DND-41 (cell line): Measurements from ENCODE around the gene TMEM39A.

Source experiments
- ATAC-seq: fragments of 200-7000 bp; cut with Tn5 transposase; 3 replicates; pipeline ENCODE4 v1.9.1; 2021; ENCODE audit warnings: low read depth; ENCODE audit not compliant: insufficient read depth
- DNase-seq: peaks from one replicate; pipeline ENCODE4 v3.0.0-alpha.2; 2020
- H2AFZ ChIP-seq: 2 replicates; pipeline ENCODE4 v1.6.0; 2012; ENCODE audit warnings: low read depth, low read length
- H3K27ac ChIP-seq: 2 replicates; pipeline ENCODE4 v1.5.1; 2012; ENCODE audit warnings: low read length, inconsistent platforms
- H3K27me3 ChIP-seq: fragments of 200-600 bp; sonication (generic); 2 replicates; pipeline ENCODE4 v1.6.0; 2012; ENCODE audit warnings: low read length, mild to moderate bottlenecking, inconsistent platforms; ENCODE audit not compliant: insufficient read depth, poor library complexity
- H3K36me3 ChIP-seq: 2 replicates; pipeline ENCODE4 v1.5.1; 2012; ENCODE audit warnings: low read length, inconsistent platforms; ENCODE audit not compliant: insufficient read depth
- H3K4me1 ChIP-seq: 2 replicates; pipeline ENCODE4 v1.5.1; 2012; ENCODE audit warnings: mild to moderate bottlenecking, low read length; ENCODE audit not compliant: insufficient read depth
- H3K4me2 ChIP-seq: 2 replicates; pipeline ENCODE4 v1.6.0; 2012; ENCODE audit warnings: mild to moderate bottlenecking, moderate library complexity, low read length, inconsistent platforms; ENCODE audit not compliant: insufficient read depth
- H3K4me3 ChIP-seq, 2 experiments: fragments of 200-600 bp in 1 of 2; shearing (Covaris generic) in 1 of 2; 2 replicates each; pipeline ENCODE4 v1.5.1; 2012 to 2016; ENCODE audit warnings: inconsistent platforms in 2 of 2, low read length in 2 of 2, mild to moderate bottlenecking in 2 of 2, low read depth in 1 of 2, moderate library complexity in 1 of 2
- H3K79me2 ChIP-seq: 2 replicates; pipeline ENCODE4 v1.6.0; 2012; ENCODE audit warnings: low read length, inconsistent platforms; ENCODE audit not compliant: insufficient read depth
- H3K9ac ChIP-seq: 2 replicates; pipeline ENCODE4 v1.6.0; 2012; ENCODE audit warnings: low read depth, mild to moderate bottlenecking, inconsistent platforms, low read length, moderate library complexity
- H3K9me3 ChIP-seq: 2 replicates; pipeline ENCODE4 v1.5.1; 2012; ENCODE audit warnings: low read length, moderate library complexity, mild to moderate bottlenecking, inconsistent platforms; ENCODE audit not compliant: insufficient read depth, severe bottlenecking
- H4K20me1 ChIP-seq: 2 replicates; pipeline ENCODE4 v1.6.0; 2012; ENCODE audit warnings: low read length; ENCODE audit not compliant: insufficient read depth
- EZH2 ChIP-seq: IDR thresholded peaks from 3 replicates; pipeline ENCODE4 v1.6.1; 2012; ENCODE audit warnings: borderline replicate concordance, low read depth, mild to moderate bottlenecking, moderate library complexity, low read length, inconsistent platforms; ENCODE audit not compliant: severe bottlenecking
- TF ChIP-seq, protein P1 (sequence below): IDR thresholded peaks from 2 replicates; pipeline ENCODE4 v1.5.1; 2012; ENCODE audit warnings: borderline replicate concordance, low read length, moderate library complexity, mild to moderate bottlenecking; ENCODE audit not compliant: poor library complexity, severe bottlenecking; ENCODE audit errors: extremely low read depth

Gene TMEM39A

DNA sequence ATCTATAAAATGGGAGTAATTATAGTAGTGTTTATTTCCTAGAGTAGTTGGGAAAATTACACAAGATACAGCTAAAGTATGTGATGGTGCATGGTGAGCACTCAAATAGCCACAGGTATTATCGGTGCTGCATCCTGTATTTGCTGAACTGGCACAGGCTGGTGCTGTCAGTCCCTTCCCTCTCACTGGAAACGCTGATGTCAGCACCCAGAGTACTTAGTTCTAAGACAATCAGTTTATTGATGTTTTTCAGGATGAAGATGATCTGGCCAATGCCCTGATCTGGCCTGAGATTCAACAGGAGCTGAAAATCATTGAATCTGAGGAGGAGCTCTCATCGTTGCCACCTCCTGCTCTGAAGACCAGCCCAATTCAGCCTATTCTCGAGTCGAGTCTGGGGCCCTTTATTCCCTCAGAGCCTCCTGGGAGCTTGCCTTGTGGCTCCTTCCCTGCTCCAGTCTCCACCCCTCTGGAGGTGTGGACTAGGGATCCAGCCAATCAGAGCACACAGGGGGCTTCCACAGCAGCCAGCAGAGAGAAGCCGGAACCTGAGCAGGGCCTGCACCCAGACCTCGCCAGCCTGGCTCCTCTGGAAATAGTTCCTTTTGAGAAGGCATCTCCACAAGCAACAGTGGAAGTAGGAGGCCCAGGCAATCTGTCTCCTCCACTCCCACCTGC is 49.7 kb downstream of the TMEM39A start:
- Histone ChIP-seq H3K36me3 (no peaks in the 10 kb centered on the region), H4K20me1 (no peaks in the 10 kb centered on the region), H3K79me2 (no peaks in the 10 kb centered on the region), H2AFZ (no peak overlapping the region), H3K4me1 (no peaks in the 10 kb centered on the region), H3K27ac (no peak overlapping the region), H3K27me3 (no peaks in the 10 kb centered on the region), H3K9me3 (no peaks in the 10 kb centered on the region), H3K9ac (no peak overlapping the region), H3K4me3 (no peak overlapping the region), H3K4me2 (no peak overlapping the region)
- DNase-seq: no peak
- TF ChIP-seq, protein P1, sequence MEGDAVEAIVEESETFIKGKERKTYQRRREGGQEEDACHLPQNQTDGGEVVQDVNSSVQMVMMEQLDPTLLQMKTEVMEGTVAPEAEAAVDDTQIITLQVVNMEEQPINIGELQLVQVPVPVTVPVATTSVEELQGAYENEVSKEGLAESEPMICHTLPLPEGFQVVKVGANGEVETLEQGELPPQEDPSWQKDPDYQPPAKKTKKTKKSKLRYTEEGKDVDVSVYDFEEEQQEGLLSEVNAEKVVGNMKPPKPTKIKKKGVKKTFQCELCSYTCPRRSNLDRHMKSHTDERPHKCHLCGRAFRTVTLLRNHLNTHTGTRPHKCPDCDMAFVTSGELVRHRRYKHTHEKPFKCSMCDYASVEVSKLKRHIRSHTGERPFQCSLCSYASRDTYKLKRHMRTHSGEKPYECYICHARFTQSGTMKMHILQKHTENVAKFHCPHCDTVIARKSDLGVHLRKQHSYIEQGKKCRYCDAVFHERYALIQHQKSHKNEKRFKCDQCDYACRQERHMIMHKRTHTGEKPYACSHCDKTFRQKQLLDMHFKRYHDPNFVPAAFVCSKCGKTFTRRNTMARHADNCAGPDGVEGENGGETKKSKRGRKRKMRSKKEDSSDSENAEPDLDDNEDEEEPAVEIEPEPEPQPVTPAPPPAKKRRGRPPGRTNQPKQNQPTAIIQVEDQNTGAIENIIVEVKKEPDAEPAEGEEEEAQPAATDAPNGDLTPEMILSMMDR: no peak
- no peak for TF ChIP-seq EZH2
- ATAC-seq: no peak

DNA sequence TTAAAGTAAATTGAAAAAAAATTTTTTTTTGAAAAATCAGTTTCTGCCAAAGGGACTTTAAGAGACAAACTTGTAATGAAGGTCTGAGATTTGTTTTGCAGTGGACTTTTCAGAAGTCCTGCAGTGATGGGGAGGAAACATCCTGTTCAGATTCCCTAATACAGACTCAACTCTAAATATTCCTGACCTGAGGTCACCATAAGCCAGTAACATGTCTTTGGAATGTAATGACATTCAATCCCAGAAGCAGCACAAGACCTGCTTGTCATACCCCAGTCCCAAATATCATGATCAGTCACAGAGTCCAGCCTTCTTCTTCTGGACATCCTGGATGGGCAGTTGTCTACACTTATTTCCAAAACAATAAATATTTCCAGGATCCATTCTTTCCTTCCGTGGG is 53.6 kb downstream of the TMEM39A start:
- Histone ChIP-seq H3K36me3 (no peaks in the 10 kb centered on the region), H3K9me3 (no peaks in the 10 kb centered on the region), H4K20me1 (no peaks in the 10 kb centered on the region), H3K4me1 (no peaks in the 10 kb centered on the region), H2AFZ (no peak overlapping the region), H3K27me3 (no peaks in the 10 kb centered on the region), H3K4me2 (no peak overlapping the region), H3K9ac (no peak overlapping the region), H3K79me2 (no peaks in the 10 kb centered on the region), H3K27ac (no peak overlapping the region), H3K4me3 (no peak overlapping the region)
- ATAC-seq (no peak), DNase-seq (no peak)
- no peak for TF ChIP-seq EZH2

DNA sequence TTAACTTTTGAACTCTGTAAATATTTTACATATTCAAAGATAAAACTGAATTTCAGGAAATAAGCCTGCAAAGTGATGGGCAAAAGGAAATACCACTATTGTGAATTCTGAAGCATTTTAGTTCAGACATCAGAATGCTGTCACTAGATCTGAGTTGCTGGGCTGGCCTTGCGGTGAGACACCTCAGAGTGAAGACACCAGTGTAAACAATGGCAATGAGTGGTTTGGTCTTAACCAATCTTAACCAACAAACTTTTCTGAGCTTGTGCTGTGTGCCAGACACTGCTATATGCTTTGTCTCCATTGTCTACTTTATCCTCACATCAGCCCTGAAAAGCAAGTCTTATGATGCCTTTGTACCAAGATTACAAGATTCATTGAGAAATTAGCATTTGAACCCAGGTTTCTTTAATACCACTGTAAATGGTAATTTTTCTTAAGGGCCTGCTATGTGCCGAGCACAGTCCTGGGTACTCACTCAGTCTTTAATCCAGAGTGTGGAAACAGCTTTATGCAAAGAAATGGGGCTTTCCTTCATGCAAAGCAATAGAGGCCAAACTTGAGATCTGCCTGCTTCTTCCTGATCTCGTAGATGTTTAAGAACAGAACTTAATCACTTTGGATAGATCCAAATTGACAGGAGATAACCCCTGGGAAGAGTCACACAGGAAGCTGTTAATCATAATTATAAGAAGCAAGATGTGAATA is 55.0 kb downstream of the TMEM39A start:
- no peak for DNase-seq
- Histone ChIP-seq H3K36me3 (no peaks in the 10 kb centered on the region), H4K20me1 (no peaks in the 10 kb centered on the region), H3K4me2 (no peak overlapping the region), H3K4me1 (no peaks in the 10 kb centered on the region), H3K4me3 (no peak overlapping the region), H3K79me2 (no peaks in the 10 kb centered on the region), H3K27ac (no peak overlapping the region), H2AFZ (no peak overlapping the region), H3K9me3 (no peaks in the 10 kb centered on the region), H3K27me3 (no peaks in the 10 kb centered on the region), H3K9ac (no peak overlapping the region)
- TF ChIP-seq, protein P1: no peak
- TF ChIP-seq EZH2: no peak
- ATAC-seq: no peak

- Histone ChIP-seq H4K20me1 (no peaks in the 10 kb centered on the region), H3K4me1 (no peaks in the 10 kb centered on the region), H3K4me3 (no peak overlapping the region), H3K9ac (no peak overlapping the region), H3K79me2 (no peaks in the 10 kb centered on the region), H3K4me2 (no peak overlapping the region), H3K27me3 (no peaks in the 10 kb centered on the region), H3K27ac (no peak overlapping the region), H2AFZ (no peak overlapping the region), H3K36me3 (no peaks in the 10 kb centered on the region), H3K9me3 (no peaks in the 10 kb centered on the region)
- ATAC-seq (no peak), DNase-seq (no peak)
- TF ChIP-seq EZH2: no peak
- TF ChIP-seq, protein P1: no peak
Observed at GRCh38 chr3:119405315-119405714, 58.1 kb downstream of the TMEM39A start.
